Measurements from ENCODE around the gene OMP. TPM values are rescaled to one million over a fixed set of nuclear protein-coding genes. Genes with fewer than 3 reads are reported as not detected.
A peak's percentile ranks its signal among the peaks of the same experiment; 100 is the strongest.

OMP gene
- total RNA-seq (under 1 TPM in 1 of 2 donors, not detected in 1; 0.33 TPM), polyA plus RNA-seq (ENCODE audit: insufficient read length in 2 of 2) (under 1 TPM in 1 of 2 donors, not detected in 1; 0.56 TPM)
- long read RNA-seq, donor 1: 0 reads
- long read RNA-seq, donor 2: 0 reads
- long read RNA-seq, donor 3: 0 reads
- long read RNA-seq, donor 4: 0 reads

- Histone ChIP-seq H3K4me3 (ENCODE audit: low read depth, low read length) (no peak within 1 kb of the TSS), H3K9me3 (ENCODE audit: control insufficient read depth, insufficient read depth, low read length) (no peaks in the 10 kb centered on the region), H3K27me3 (ENCODE audit: control insufficient read depth, insufficient read depth, low read length) (no peaks in the 10 kb centered on the region), H3K27ac (ENCODE audit: low read depth, low read length) (no peak within 1 kb of the TSS), H3K36me3 (ENCODE audit: control insufficient read depth, insufficient read depth, low read length) (peaks cover 64% of the 10 kb centered on the region), H3K4me1 (ENCODE audit: control insufficient read depth, insufficient read depth, low read length) (peaks cover 27% of the 10 kb centered on the region)
- no peak for DNase-seq (ENCODE audit: low read depth in 4 of 6, low spot score in 6 of 6)
- WGBS (ENCODE audit: insufficient coverage): 94% methylated on average over 31 of the region's 37 CpGs
Observed at GRCh38 chr11:77102246-77103210, at the start of gene OMP. Gene OMP, plus strand, starts transcription at chr11:77102840. Its CDS starts 0 bp downstream, at chr11:77102840.

DNA sequence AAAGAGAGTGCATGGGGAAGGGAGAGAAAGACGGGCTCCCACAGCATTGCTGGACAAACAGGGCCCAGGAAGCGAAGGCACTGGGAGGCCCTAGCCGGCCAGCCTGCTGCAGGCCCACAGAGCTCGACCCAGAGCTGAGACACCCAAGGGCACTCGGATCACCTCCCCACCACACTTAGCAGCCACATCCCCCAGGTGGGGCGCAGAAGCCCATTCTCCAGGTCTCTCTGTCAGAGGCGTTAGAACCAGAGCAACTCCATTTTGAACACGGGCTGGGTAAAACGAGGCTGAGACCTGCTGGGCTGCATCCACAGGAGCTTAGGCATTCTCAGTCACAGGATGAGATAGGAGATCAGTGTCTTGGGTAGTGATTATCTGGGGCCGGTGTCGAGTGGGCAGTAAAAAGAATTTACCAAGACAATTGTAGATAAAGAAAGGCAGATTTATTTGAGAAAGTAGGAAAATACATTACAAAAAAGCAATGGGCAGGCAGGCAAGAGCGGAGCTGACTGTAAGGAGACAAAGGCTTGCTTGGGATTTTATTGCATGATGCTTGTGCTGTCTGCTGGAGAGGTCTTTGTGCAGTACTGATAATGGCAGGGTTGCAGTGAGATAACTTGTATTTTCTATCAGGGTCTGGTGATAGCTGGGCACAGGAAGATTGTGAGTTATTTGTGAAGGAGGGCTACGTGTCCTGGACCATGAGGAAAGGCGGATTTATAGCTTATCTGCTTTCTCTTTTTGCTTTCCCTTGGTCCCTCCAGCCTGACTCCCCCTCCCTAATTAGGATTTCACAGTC is 49.2 kb upstream of the OMP start:
- peaks cover 11% of the 10 kb centered on the region for H3K4me1 ChIP-seq (ENCODE audit: control insufficient read depth, insufficient read depth, low read length)
- H3K9me3 ChIP-seq (ENCODE audit: control insufficient read depth, insufficient read depth, low read length): peaks cover 2% of the 10 kb centered on the region
- no peak overlapping the region for H3K27ac ChIP-seq (ENCODE audit: low read depth, low read length)
- no peak overlapping the region for H3K4me3 ChIP-seq (ENCODE audit: low read depth, low read length)
- no peaks in the 10 kb centered on the region for H3K27me3 ChIP-seq (ENCODE audit: control insufficient read depth, insufficient read depth, low read length)
- DNase-seq (ENCODE audit: low read depth in 4 of 6, low spot score in 6 of 6): peak in 1 of 6 donors; percentile 51
- 65% methylated on average over 8 of the region's 14 CpGs for WGBS (ENCODE audit: insufficient coverage)
- H3K36me3 ChIP-seq (ENCODE audit: control insufficient read depth, insufficient read depth, low read length): no peaks in the 10 kb centered on the region

GRCh38 chr11:77054084-77054483 is 48.6 kb upstream of the OMP start:
- Histone ChIP-seq H3K4me1 (ENCODE audit: control insufficient read depth, insufficient read depth, low read length) (peaks cover 11% of the 10 kb centered on the region), H3K27ac (ENCODE audit: low read depth, low read length) (no peak overlapping the region), H3K9me3 (ENCODE audit: control insufficient read depth, insufficient read depth, low read length) (peaks cover 2% of the 10 kb centered on the region), H3K4me3 (ENCODE audit: low read depth, low read length) (no peak overlapping the region), H3K36me3 (ENCODE audit: control insufficient read depth, insufficient read depth, low read length) (no peaks in the 10 kb centered on the region), H3K27me3 (ENCODE audit: control insufficient read depth, insufficient read depth, low read length) (no peaks in the 10 kb centered on the region)
- 38% methylated on average over 1 of the region's 1 CpG for WGBS (ENCODE audit: insufficient coverage)
- no peak for DNase-seq (ENCODE audit: low read depth in 4 of 6, low spot score in 6 of 6)

DNA sequence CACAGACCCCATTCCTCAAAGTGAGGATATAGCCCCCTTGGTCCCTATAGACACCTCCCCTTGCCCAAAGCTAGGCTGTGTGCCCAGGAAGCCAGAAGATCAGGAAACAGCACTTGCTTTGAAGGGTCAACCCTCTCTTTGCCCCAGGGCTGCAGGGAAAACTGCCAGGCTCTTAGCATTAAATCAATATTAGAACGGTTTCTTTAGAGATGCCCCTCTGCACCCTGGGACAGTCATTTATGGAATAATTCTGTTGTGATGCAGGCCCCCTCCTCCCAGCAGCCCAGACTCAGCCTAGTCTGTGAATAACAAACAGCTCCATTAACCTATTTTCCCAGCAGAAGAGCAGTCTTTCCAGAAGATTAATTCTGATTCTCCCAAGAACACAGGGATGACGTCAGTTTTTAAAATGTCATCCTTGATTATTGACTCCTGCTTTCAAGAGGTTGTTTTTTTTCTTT is 47.5 kb upstream of the OMP start:
- no CpG with 5 or more reads among the region's 2 CpGs for WGBS (ENCODE audit: insufficient coverage)
- no peaks in the 10 kb centered on the region for H3K36me3 ChIP-seq (ENCODE audit: control insufficient read depth, insufficient read depth, low read length)
- peaks cover 11% of the 10 kb centered on the region for H3K4me1 ChIP-seq (ENCODE audit: control insufficient read depth, insufficient read depth, low read length)
- H3K4me3 ChIP-seq (ENCODE audit: low read depth, low read length): no peak overlapping the region
- peaks cover 2% of the 10 kb centered on the region for H3K9me3 ChIP-seq (ENCODE audit: control insufficient read depth, insufficient read depth, low read length)
- H3K27me3 ChIP-seq (ENCODE audit: control insufficient read depth, insufficient read depth, low read length): no peaks in the 10 kb centered on the region
- no peak overlapping the region for H3K27ac ChIP-seq (ENCODE audit: low read depth, low read length)
- DNase-seq (ENCODE audit: low read depth in 4 of 6, low spot score in 6 of 6): peak in 1 of 6 donors; percentile 68

DNA sequence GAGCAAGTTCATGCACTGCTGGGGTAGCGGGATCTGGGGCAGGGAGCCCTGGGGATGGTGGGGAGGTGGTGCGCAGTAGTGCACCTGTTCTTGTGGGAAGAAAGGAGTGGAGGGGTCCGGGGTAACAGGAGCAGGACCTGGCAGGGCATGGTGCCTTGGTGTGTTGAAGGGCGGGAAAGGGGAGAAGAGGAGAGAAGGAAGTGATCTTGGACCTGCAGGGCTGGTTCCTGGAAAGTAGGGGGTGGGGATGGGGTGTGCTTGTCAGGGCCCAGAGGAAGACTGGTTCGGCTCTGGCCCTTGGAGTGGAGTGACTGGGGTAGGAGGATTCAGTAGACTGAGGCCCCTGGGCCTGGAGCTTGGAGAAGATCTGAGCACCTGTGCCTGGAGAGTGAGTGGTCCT is 46.7 kb upstream of the OMP start:
- WGBS (ENCODE audit: insufficient coverage): 98% methylated on average over 5 of the region's 5 CpGs
- Histone ChIP-seq H3K4me3 (ENCODE audit: low read depth, low read length) (no peak overlapping the region), H3K27ac (ENCODE audit: low read depth, low read length) (no peak overlapping the region), H3K9me3 (ENCODE audit: control insufficient read depth, insufficient read depth, low read length) (peaks cover 2% of the 10 kb centered on the region), H3K36me3 (ENCODE audit: control insufficient read depth, insufficient read depth, low read length) (no peaks in the 10 kb centered on the region), H3K4me1 (ENCODE audit: control insufficient read depth, insufficient read depth, low read length) (peaks cover 11% of the 10 kb centered on the region), H3K27me3 (ENCODE audit: control insufficient read depth, insufficient read depth, low read length) (no peaks in the 10 kb centered on the region)
- no peak for DNase-seq (ENCODE audit: low read depth in 4 of 6, low spot score in 6 of 6)

DNA sequence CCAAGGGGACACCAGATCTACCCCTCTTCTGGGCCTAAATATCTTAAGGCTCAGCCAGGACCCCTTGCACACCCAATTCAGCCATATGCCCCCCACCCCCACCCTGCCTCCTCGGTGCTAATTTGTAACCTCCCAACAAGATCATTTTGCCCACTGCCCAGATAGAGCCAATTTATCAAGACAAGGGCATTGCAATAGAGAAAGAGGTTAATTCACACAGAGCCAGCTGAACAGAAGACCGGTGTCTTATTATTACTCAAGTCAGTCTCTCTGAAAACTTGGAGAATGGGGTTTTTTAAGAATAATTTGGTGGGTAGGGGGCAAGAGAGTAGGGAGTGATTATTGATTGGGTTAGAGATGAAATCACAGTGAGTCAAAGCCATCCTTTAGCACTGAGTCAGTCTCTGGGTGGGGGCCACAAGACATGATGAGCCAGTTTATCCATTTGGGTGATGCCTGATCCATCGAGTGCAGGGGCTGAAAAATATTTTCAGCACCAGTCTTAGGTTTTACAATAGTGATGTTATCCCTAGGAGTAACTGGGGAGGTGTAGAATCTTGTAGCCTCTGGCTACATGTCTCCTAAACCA is 45.7 kb upstream of the OMP start:
- Histone ChIP-seq H3K27ac (ENCODE audit: low read depth, low read length) (no peak overlapping the region), H3K9me3 (ENCODE audit: control insufficient read depth, insufficient read depth, low read length) (peaks cover 2% of the 10 kb centered on the region), H3K4me3 (ENCODE audit: low read depth, low read length) (no peak overlapping the region), H3K36me3 (ENCODE audit: control insufficient read depth, insufficient read depth, low read length) (no peaks in the 10 kb centered on the region), H3K27me3 (ENCODE audit: control insufficient read depth, insufficient read depth, low read length) (no peaks in the 10 kb centered on the region), H3K4me1 (ENCODE audit: control insufficient read depth, insufficient read depth, low read length) (peaks cover 11% of the 10 kb centered on the region)
- no peak for DNase-seq (ENCODE audit: low read depth in 4 of 6, low spot score in 6 of 6)
- WGBS (ENCODE audit: insufficient coverage): 64% methylated on average over 2 of the region's 3 CpGs

DNA sequence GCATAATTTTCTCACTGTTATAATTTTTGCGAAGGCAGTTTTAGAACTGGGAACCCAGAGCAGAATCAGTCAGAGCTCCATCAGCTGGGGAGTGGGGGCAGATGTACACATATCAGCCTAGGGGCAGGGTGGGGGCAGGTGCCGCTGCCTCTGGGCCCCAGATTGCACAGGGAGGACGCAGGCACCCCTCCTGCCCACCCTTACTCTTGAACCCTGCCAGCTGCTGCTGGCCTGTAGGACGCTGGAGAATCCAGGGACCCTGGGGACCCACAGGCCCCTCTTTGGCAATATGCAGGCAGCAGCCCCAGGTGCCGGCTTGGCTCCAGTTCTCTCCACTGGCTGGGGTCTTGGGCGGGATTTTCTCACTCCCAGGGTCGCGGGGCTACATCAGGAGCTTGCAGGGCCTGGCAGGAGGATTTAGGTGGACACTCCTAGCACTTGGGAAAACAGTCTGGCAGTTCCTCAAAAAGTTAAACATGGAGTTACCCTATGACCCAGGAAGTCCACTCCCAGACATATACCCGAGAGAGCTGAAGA is 44.6 kb upstream of the OMP start:
- Histone ChIP-seq H3K27me3 (ENCODE audit: control insufficient read depth, insufficient read depth, low read length) (no peaks in the 10 kb centered on the region), H3K4me3 (ENCODE audit: low read depth, low read length) (no peak overlapping the region), H3K36me3 (ENCODE audit: control insufficient read depth, insufficient read depth, low read length) (no peaks in the 10 kb centered on the region), H3K27ac (ENCODE audit: low read depth, low read length) (no peak overlapping the region), H3K4me1 (ENCODE audit: control insufficient read depth, insufficient read depth, low read length) (peaks cover 9% of the 10 kb centered on the region), H3K9me3 (ENCODE audit: control insufficient read depth, insufficient read depth, low read length) (peaks cover 2% of the 10 kb centered on the region)
- DNase-seq (ENCODE audit: low read depth in 4 of 6, low spot score in 6 of 6): no peak
- 73% methylated on average over 6 of the region's 9 CpGs for WGBS (ENCODE audit: insufficient coverage)

DNA sequence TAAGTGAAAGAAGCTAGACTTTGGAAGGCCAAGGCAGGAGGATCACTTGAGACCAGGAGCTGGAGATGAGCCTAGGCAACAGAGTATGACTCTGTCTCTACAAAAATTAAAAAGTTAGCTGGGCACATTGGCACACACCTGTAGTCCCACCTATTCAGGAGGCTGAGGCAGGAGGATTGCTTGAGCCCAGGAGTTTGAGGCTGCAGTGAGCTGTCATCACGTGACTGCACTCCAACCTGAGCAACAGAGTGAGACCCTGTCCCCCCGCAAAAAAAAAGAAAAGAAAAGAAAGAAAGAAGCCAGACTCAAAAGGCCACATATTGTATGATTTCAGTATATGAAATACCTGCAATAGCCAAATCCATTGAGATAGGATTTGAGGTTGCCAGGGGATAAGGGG is 43.7 kb upstream of the OMP start:
- Histone ChIP-seq H3K4me1 (ENCODE audit: control insufficient read depth, insufficient read depth, low read length) (peaks cover 5% of the 10 kb centered on the region), H3K27ac (ENCODE audit: low read depth, low read length) (no peak overlapping the region), H3K36me3 (ENCODE audit: control insufficient read depth, insufficient read depth, low read length) (no peaks in the 10 kb centered on the region), H3K9me3 (ENCODE audit: control insufficient read depth, insufficient read depth, low read length) (peaks cover 2% of the 10 kb centered on the region), H3K27me3 (ENCODE audit: control insufficient read depth, insufficient read depth, low read length) (no peaks in the 10 kb centered on the region), H3K4me3 (ENCODE audit: low read depth, low read length) (no peak overlapping the region)
- DNase-seq (ENCODE audit: low read depth in 4 of 6, low spot score in 6 of 6): no peak
- WGBS (ENCODE audit: insufficient coverage): no CpG with 5 or more reads among the region's 2 CpGs

DNA sequence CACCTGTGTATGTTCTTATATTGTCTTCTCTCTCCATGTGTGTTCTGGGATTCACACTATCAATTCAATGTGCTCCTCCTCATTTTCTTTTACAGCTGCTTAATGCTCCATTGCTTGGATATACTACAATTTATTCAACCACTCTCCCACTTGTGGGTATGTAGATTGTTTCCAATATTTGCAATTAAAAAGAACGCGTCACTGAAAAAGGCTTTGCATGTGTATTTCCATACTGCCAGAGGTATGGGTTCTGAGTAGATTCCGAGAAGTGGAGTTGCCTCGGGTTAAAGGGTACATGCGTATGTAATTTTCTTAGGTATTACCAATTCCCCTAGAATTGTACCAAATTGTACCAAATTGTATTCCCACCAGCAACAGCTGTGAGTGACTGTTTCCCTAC is 42.8 kb upstream of the OMP start:
- Histone ChIP-seq H3K36me3 (ENCODE audit: control insufficient read depth, insufficient read depth, low read length) (no peaks in the 10 kb centered on the region), H3K9me3 (ENCODE audit: control insufficient read depth, insufficient read depth, low read length) (peaks cover 2% of the 10 kb centered on the region), H3K4me1 (ENCODE audit: control insufficient read depth, insufficient read depth, low read length) (peaks cover 5% of the 10 kb centered on the region), H3K27ac (ENCODE audit: low read depth, low read length) (no peak overlapping the region), H3K4me3 (ENCODE audit: low read depth, low read length) (no peak overlapping the region), H3K27me3 (ENCODE audit: control insufficient read depth, insufficient read depth, low read length) (no peaks in the 10 kb centered on the region)
- no CpG with 5 or more reads among the region's 5 CpGs for WGBS (ENCODE audit: insufficient coverage)
- DNase-seq (ENCODE audit: low read depth in 4 of 6, low spot score in 6 of 6): no peak

Data from spinal cord (tissue), 10 donors.